ENCODE measurements around the gene DLX4. TPM values are rescaled to one million over a fixed set of nuclear protein-coding genes. Genes with fewer than 3 reads are reported as not detected.

The DLX4 gene
- total and polyA plus RNA-seq, 4 donors: 0.45 to 2.2 (median 0.72) TPM

DNA sequence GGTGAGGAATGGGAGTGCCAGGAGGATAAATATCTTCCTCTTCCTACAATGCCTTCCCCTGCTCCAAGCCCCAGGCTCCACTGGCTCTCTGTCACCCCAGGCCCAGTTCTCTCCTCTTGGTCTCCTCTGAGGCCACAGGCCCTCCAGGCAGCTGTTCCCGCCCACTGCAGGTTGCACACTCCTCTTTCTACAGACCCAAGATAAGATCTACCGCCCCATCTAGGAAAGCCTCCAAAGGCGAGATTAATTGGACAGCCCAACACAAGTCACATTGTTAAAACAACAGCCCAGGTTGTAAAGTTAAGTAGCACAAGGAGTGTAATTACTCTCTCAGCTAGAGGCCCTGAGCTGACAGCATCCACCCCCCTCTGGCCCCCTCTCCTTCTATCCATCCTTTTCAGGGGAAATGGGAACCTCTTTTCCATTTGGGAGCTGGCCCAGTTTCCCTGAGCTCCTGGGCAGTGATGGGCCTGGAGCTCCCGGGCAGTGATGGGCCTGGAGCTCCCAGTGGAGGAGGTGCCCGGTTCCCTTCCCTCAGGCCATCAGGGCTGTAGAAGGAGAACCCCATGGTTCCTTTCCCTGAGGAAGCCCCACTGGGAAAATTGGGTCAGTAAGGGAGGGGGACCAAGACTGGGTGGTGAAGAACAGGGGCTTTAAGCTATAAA lies 7.3 kb downstream of the DLX4 start:
- no peak for TF ChIP-seq CTCF (IDR thresholded peaks at IDR 0.05; ENCODE audit: control extremely low read depth, extremely low read depth)
- H3K4me3 ChIP-seq: no peak overlapping the region
- no peak overlapping the region for H3K9ac ChIP-seq (ENCODE audit: insufficient read depth in 1 of 2, low read length in 2 of 2)
- WGBS, 2 donors: 75 to 81% methylated on average over 5 of the region's 5 CpGs
- no peak overlapping the region for H3K27ac ChIP-seq (ENCODE audit: low read depth in 1 of 2, low read length in 1 of 2)
- ATAC-seq (ENCODE audit: insufficient read depth, low FRiP score) (no peak), DNase-seq (no peak)
- H3K36me3 ChIP-seq (ENCODE audit: control insufficient read depth in 4 of 4, insufficient read depth in 4 of 4, low read length in 4 of 4): no peaks in the 10 kb centered on the region
- peaks cover 0 to 13% (median 0%) of the 10 kb centered on the region in 5 donors for H3K4me1 ChIP-seq (ENCODE audit: control insufficient read depth in 5 of 5, insufficient read depth in 5 of 5, low read length in 5 of 5)
- H3K9me3 ChIP-seq (ENCODE audit: control insufficient read depth in 4 of 4, insufficient read depth in 3 of 4, low read length in 3 of 4): no peaks in the 10 kb centered on the region
- H3K27me3 ChIP-seq (ENCODE audit: control insufficient read depth in 3 of 3, insufficient read depth in 3 of 3, low read length in 2 of 3): peaks cover 10 to 60% (median 49%) of the 10 kb centered on the region in 3 donors

GRCh38 chr17:49976828-49977202 lies 7.8 kb downstream of the DLX4 start:
- H3K27me3 ChIP-seq (ENCODE audit: control insufficient read depth in 3 of 3, insufficient read depth in 3 of 3, low read length in 2 of 3): peaks cover 10 to 56% (median 44%) of the 10 kb centered on the region in 3 donors
- 69 to 77% methylated on average over 4 of the region's 4 CpGs for WGBS, 2 donors

GRCh38 chr17:49977463-49978389 lies 8.7 kb downstream of the DLX4 start:
- TF ChIP-seq CTCF (IDR thresholded peaks at IDR 0.05; ENCODE audit: control extremely low read depth, extremely low read depth): no peak
- Histone ChIP-seq H3K27me3 (ENCODE audit: control insufficient read depth in 3 of 3, insufficient read depth in 3 of 3, low read length in 2 of 3) (peaks cover 6 to 51% (median 42%) of the 10 kb centered on the region in 3 donors), H3K36me3 (ENCODE audit: control insufficient read depth in 4 of 4, insufficient read depth in 4 of 4, low read length in 4 of 4) (no peaks in the 10 kb centered on the region), H3K4me1 (ENCODE audit: control insufficient read depth in 5 of 5, insufficient read depth in 5 of 5, low read length in 5 of 5) (peaks cover 0 to 1% (median 0%) of the 10 kb centered on the region in 5 donors), H3K27ac (ENCODE audit: low read depth in 1 of 2, low read length in 1 of 2) (no peak overlapping the region), H3K9ac (ENCODE audit: insufficient read depth in 1 of 2, low read length in 2 of 2) (no peak overlapping the region), H3K4me3 (no peak overlapping the region), H3K9me3 (ENCODE audit: control insufficient read depth in 4 of 4, insufficient read depth in 3 of 4, low read length in 3 of 4) (no peaks in the 10 kb centered on the region)
- ATAC-seq (ENCODE audit: insufficient read depth, low FRiP score) (no peak), DNase-seq (no peak)
- 65 to 72% methylated on average over 7 of the region's 7 CpGs for WGBS, 2 donors

More at GRCh38 chr17:49976828-49977202, 7.8 kb downstream of the DLX4 start:
- Histone ChIP-seq H3K27ac (ENCODE audit: low read depth in 1 of 2, low read length in 1 of 2) (no peak overlapping the region), H3K36me3 (ENCODE audit: control insufficient read depth in 4 of 4, insufficient read depth in 4 of 4, low read length in 4 of 4) (no peaks in the 10 kb centered on the region), H3K4me3 (no peak overlapping the region), H3K4me1 (ENCODE audit: control insufficient read depth in 5 of 5, insufficient read depth in 5 of 5, low read length in 5 of 5) (peaks cover 0 to 10% (median 0%) of the 10 kb centered on the region in 5 donors), H3K9ac (ENCODE audit: insufficient read depth in 1 of 2, low read length in 2 of 2) (no peak overlapping the region), H3K9me3 (ENCODE audit: control insufficient read depth in 4 of 4, insufficient read depth in 3 of 4, low read length in 3 of 4) (no peaks in the 10 kb centered on the region)
- no peak for TF ChIP-seq CTCF (IDR thresholded peaks at IDR 0.05; ENCODE audit: control extremely low read depth, extremely low read depth)
- DNase-seq (no peak), ATAC-seq (ENCODE audit: insufficient read depth, low FRiP score) (no peak)

Measured in lung (tissue), 12 donors.